Measurements from ENCODE around the gene PPP1R9A. TPM values are rescaled to one million over a fixed set of nuclear protein-coding genes. Genes with fewer than 3 reads are reported as not detected.
A peak's percentile ranks its signal among the peaks of the same experiment; 100 is the strongest.

PPP1R9A gene
- polyA plus RNA-seq, 3 donors = not detected

GRCh38 chr7:95330204-95330960, 423.0 kb downstream of the PPP1R9A start:
- no peak for DNase-seq
- Histone ChIP-seq H3K79me2 (ENCODE audit: insufficient read depth, low read length) (no peaks in the 10 kb centered on the region), H4K20me1 (ENCODE audit: insufficient read depth, low read length) (no peaks in the 10 kb centered on the region), H2AFZ (ENCODE audit: insufficient read depth, low read depth, low read length, poor library complexity, severe bottlenecking) (peak overlapping the region; percentile 49), H3K36me3 (replicated peaks in 1 of 2; ENCODE audit: control insufficient read depth in 1 of 2, insufficient read depth in 2 of 2, low read length in 2 of 2) (no peaks in the 10 kb centered on the region), H3K4me1 (ENCODE audit: control insufficient read depth in 1 of 2, insufficient read depth in 2 of 2, low read length in 2 of 2) (no peaks in the 10 kb centered on the region), H3K9me3 (replicated peaks in 1 of 2; ENCODE audit: control insufficient read depth in 1 of 2, insufficient read depth in 1 of 2, low read length in 2 of 2) (no peaks in the 10 kb centered on the region), H3K4me3 (replicated peaks in 1 of 3; ENCODE audit: low read depth in 2 of 3, low read length in 3 of 3) (peak overlapping the region in 1 of 3 experiments; percentile 27), H3K27ac (ENCODE audit: low read depth in 1 of 2, low read length in 2 of 2) (peak overlapping the region in 1 of 2 donors; percentile 12), H3K9ac (ENCODE audit: insufficient read depth, low read length, poor library complexity, severe bottlenecking) (no peak overlapping the region), H3K4me2 (replicated peaks; ENCODE audit: extremely low read depth, low read length, poor library complexity, severe bottlenecking) (peak overlapping the region; percentile 48), H3K27me3 (ENCODE audit: control insufficient read depth in 2 of 2, insufficient read depth in 2 of 2, low read length in 2 of 2) (no peaks in the 10 kb centered on the region)
- Mint-ChIP-seq H3K4me1 (peaks cover 6% of the 10 kb centered on the region), H3K9me3 (peaks cover 0 to 5% (median 1%) of the 10 kb centered on the region in 7 donors), H3K27me3 (ENCODE audit: low read depth in 3 of 3) (peaks cover 0 to 2% (median 0%) of the 10 kb centered on the region in 3 donors), H3K36me3 (no peaks in the 10 kb centered on the region), H3K4me3 (peak overlapping the region; percentile 21 to 80), H3K27ac (no peak overlapping the region)
- intact Hi-C loops (cut with micrococcal nuclease) = no loop called here
- TF ChIP-seq, protein P1, sequence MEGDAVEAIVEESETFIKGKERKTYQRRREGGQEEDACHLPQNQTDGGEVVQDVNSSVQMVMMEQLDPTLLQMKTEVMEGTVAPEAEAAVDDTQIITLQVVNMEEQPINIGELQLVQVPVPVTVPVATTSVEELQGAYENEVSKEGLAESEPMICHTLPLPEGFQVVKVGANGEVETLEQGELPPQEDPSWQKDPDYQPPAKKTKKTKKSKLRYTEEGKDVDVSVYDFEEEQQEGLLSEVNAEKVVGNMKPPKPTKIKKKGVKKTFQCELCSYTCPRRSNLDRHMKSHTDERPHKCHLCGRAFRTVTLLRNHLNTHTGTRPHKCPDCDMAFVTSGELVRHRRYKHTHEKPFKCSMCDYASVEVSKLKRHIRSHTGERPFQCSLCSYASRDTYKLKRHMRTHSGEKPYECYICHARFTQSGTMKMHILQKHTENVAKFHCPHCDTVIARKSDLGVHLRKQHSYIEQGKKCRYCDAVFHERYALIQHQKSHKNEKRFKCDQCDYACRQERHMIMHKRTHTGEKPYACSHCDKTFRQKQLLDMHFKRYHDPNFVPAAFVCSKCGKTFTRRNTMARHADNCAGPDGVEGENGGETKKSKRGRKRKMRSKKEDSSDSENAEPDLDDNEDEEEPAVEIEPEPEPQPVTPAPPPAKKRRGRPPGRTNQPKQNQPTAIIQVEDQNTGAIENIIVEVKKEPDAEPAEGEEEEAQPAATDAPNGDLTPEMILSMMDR (IDR thresholded peaks at IDR 0.05) = no peak
- WGBS (ENCODE audit: insufficient coverage) = no CpG with 5 or more reads among the region's 4 CpGs

- WGBS (ENCODE audit: insufficient coverage) = no CpG with 5 or more reads among the region's 1 CpG
- Histone ChIP-seq H3K4me3 (replicated peaks in 1 of 3; ENCODE audit: low read depth in 2 of 3, low read length in 3 of 3) (peak overlapping the region in 1 of 3 experiments; percentile 27), H4K20me1 (ENCODE audit: insufficient read depth, low read length) (no peaks in the 10 kb centered on the region), H3K79me2 (ENCODE audit: insufficient read depth, low read length) (no peaks in the 10 kb centered on the region), H3K9ac (ENCODE audit: insufficient read depth, low read length, poor library complexity, severe bottlenecking) (no peak overlapping the region), H3K9me3 (replicated peaks in 1 of 2; ENCODE audit: control insufficient read depth in 1 of 2, insufficient read depth in 1 of 2, low read length in 2 of 2) (no peaks in the 10 kb centered on the region), H2AFZ (ENCODE audit: insufficient read depth, low read depth, low read length, poor library complexity, severe bottlenecking) (peak overlapping the region; percentile 49), H3K27ac (ENCODE audit: low read depth in 1 of 2, low read length in 2 of 2) (peak overlapping the region in 1 of 2 donors; percentile 12), H3K27me3 (ENCODE audit: control insufficient read depth in 2 of 2, insufficient read depth in 2 of 2, low read length in 2 of 2) (no peaks in the 10 kb centered on the region), H3K36me3 (replicated peaks in 1 of 2; ENCODE audit: control insufficient read depth in 1 of 2, insufficient read depth in 2 of 2, low read length in 2 of 2) (no peaks in the 10 kb centered on the region), H3K4me1 (ENCODE audit: control insufficient read depth in 1 of 2, insufficient read depth in 2 of 2, low read length in 2 of 2) (no peaks in the 10 kb centered on the region), H3K4me2 (replicated peaks; ENCODE audit: extremely low read depth, low read length, poor library complexity, severe bottlenecking) (peak overlapping the region; percentile 48)
- Mint-ChIP-seq H3K27me3 (ENCODE audit: low read depth in 3 of 3) (peaks cover 0 to 2% (median 0%) of the 10 kb centered on the region in 3 donors), H3K36me3 (no peaks in the 10 kb centered on the region), H3K4me1 (peaks cover 6% of the 10 kb centered on the region), H3K9me3 (peaks cover 0 to 2% (median 0%) of the 10 kb centered on the region in 7 donors), H3K4me3 (peak overlapping the region in 1 of 2 donors; percentile 80), H3K27ac (no peak overlapping the region)
- intact Hi-C loops (cut with micrococcal nuclease) = no loop called here
- TF ChIP-seq, protein P1 (IDR thresholded peaks at IDR 0.05) = no peak
- DNase-seq = no peak
Measured at GRCh38 chr7:95330961-95331337, 423.6 kb downstream of the PPP1R9A start.
